Measurements from ENCODE around the gene HDAC9.

- TF ChIP-seq, protein P1, sequence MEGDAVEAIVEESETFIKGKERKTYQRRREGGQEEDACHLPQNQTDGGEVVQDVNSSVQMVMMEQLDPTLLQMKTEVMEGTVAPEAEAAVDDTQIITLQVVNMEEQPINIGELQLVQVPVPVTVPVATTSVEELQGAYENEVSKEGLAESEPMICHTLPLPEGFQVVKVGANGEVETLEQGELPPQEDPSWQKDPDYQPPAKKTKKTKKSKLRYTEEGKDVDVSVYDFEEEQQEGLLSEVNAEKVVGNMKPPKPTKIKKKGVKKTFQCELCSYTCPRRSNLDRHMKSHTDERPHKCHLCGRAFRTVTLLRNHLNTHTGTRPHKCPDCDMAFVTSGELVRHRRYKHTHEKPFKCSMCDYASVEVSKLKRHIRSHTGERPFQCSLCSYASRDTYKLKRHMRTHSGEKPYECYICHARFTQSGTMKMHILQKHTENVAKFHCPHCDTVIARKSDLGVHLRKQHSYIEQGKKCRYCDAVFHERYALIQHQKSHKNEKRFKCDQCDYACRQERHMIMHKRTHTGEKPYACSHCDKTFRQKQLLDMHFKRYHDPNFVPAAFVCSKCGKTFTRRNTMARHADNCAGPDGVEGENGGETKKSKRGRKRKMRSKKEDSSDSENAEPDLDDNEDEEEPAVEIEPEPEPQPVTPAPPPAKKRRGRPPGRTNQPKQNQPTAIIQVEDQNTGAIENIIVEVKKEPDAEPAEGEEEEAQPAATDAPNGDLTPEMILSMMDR (IDR thresholded peaks at IDR 0.05; ENCODE audit: poor library complexity) = no peak
- TF ChIP-seq EZH2 (IDR thresholded peaks at IDR 0.05; ENCODE audit: borderline replicate concordance) (no peak), EZH2phosphoT487 (IDR thresholded peaks at IDR 0.05; ENCODE audit: low read depth, severe bottlenecking, unreplicated experiment) (no peak)
These were observed 23.9 kb upstream of the HDAC9 start for GRCh38 chr7:18471476-18472160.

Data from hepatocyte (in vitro differentiated cells).